HEK293 (cell line): ENCODE results near the gene ENDOU.

ENCODE experiments used
- ATF2 ChIP-seq: fragments of 450-650 bp; formaldehyde crosslinking; IDR thresholded peaks from 2 replicates; pipeline ENCODE4 v1.5.1; 2016; ENCODE audit warnings: missing biosample characterization, missing genetic modification characterization, low read depth
- CTCF ChIP-seq: fragments of 450-650 bp; formaldehyde crosslinking; IDR thresholded peaks from 2 replicates; pipeline ENCODE4 v1.5.1; 2016; ENCODE audit warnings: missing biosample characterization, missing genetic modification characterization
- KLF10 ChIP-seq: fragments of 450-650 bp; IDR thresholded peaks from 2 replicates; pipeline ENCODE4 v1.5.1; 2018; ENCODE audit warnings: missing biosample characterization, mild to moderate bottlenecking, missing genetic modification characterization
- KLF16 ChIP-seq: fragments of 450-650 bp; formaldehyde crosslinking; IDR thresholded peaks from 2 replicates; pipeline ENCODE4 v1.5.1; 2017; ENCODE audit warnings: missing biosample characterization, missing genetic modification characterization
- PRDM6 ChIP-seq: fragments of 450-650 bp; formaldehyde crosslinking; IDR thresholded peaks from 2 replicates; pipeline ENCODE4 v1.5.1; 2017; ENCODE audit warnings: missing biosample characterization, missing genetic modification characterization
- RBAK ChIP-seq: fragments of 450-650 bp; formaldehyde crosslinking; IDR thresholded peaks from 2 replicates; pipeline ENCODE4 v1.5.1; 2016; ENCODE audit warnings: missing biosample characterization, missing genetic modification characterization
- REST ChIP-seq: fragments of 450-650 bp; formaldehyde crosslinking; IDR thresholded peaks from 2 replicates; pipeline ENCODE4 v1.5.1; 2016; ENCODE audit warnings: missing biosample characterization, missing genetic modification characterization
- TCF7L2 ChIP-seq: IDR thresholded peaks from 2 replicates; pipeline ENCODE4 v1.6.1; 2011; ENCODE audit warnings: low read depth, mild to moderate bottlenecking, inconsistent platforms, low read length, moderate library complexity, borderline replicate concordance
- ZBTB20 ChIP-seq: fragments of 450-650 bp; formaldehyde crosslinking; IDR thresholded peaks from 2 replicates; pipeline ENCODE4 v1.5.1; 2016; ENCODE audit warnings: missing biosample characterization, missing genetic modification characterization
- ZNF184 ChIP-seq: fragments of 450-650 bp; IDR thresholded peaks from 2 replicates; pipeline ENCODE4 v1.5.1; 2018; ENCODE audit warnings: missing biosample characterization, mild to moderate bottlenecking, missing genetic modification characterization
- ZNF274 ChIP-seq, 2 experiments: fragments of 200-500 bp in 1 of 2; fragments of 450-650 bp in 1 of 2; sonication (Bioruptor generic) in 1 of 2; formaldehyde crosslinking in 1 of 2; IDR thresholded peaks; 2 replicates each; pipeline versions ENCODE4 v1.5.1 to v1.6.1; 2014 to 2016; ENCODE audit warnings: borderline replicate concordance in 1 of 2, inconsistent platforms in 1 of 2, low read length in 1 of 2, missing biosample characterization in 1 of 2, missing genetic modification characterization in 1 of 2
- ZNF600 ChIP-seq: fragments of 450-650 bp; formaldehyde crosslinking; IDR thresholded peaks from 2 replicates; pipeline ENCODE4 v1.5.1; 2016; ENCODE audit warnings: missing biosample characterization, missing genetic modification characterization
- ZNF707 ChIP-seq: fragments of 450-650 bp; formaldehyde crosslinking; IDR thresholded peaks from 2 replicates; pipeline ENCODE4 v1.5.1; 2016; ENCODE audit warnings: missing biosample characterization, missing genetic modification characterization
- ZSCAN23 ChIP-seq: fragments of 450-650 bp; formaldehyde crosslinking; IDR thresholded peaks from 2 replicates; pipeline ENCODE4 v1.5.1; 2016; ENCODE audit warnings: missing biosample characterization, missing genetic modification characterization

- TF ChIP-seq KLF16 (tag by site-specific recombination) (no peak), ZNF600 (tag by site-specific recombination) (no peak), CTCF (tag by site-specific recombination) (no peak), ZNF274 (IDR thresholded peaks at IDR 0.05; ENCODE audit: low read length) (no peak), ZNF274 (tag by site-specific recombination; IDR thresholded peaks at IDR 0.05; ENCODE audit: borderline replicate concordance) (no peak), ZNF184 (tag by site-specific recombination) (no peak), KLF10 (no peak), ZBTB20 (no peak), RBAK (tag by site-specific recombination) (no peak), ZSCAN23 (tag by site-specific recombination) (no peak), PRDM6 (tag by site-specific recombination) (no peak), ATF2 (tag by site-specific recombination) (no peak), TCF7L2 (no peak), REST (tag by site-specific recombination) (no peak), ZNF707 (tag by site-specific recombination) (no peak)
Observed at GRCh38 chr12:47710278-47710677, 15.0 kb downstream of the ENDOU start.
